ENCODE measurements around the gene CD244.
"Not testable (repeated sequence)": the region's sequence is repeated elsewhere in the genome, so short reads cannot be mapped to it uniquely, and the experiment has no call there.

The CD244 gene

GRCh38 chr1:160862203-160863060 lies at the start of gene CD244:
Gene CD244, minus strand, starts transcription at chr1:160862887. Its CDS starts 210 bp downstream, at chr1:160862677.
- DNase-seq (ENCODE audit: low spot score), result no peak

GRCh38 chr1:160911925-160912324 lies 49.2 kb upstream of the CD244 start:
- no peak for DNase-seq (ENCODE audit: low spot score)

- no peak for DNase-seq (ENCODE audit: low spot score)
Measured at GRCh38 chr1:160911441-160911840, 48.8 kb upstream of the CD244 start.

GRCh38 chr1:160910170-160910750 lies 47.6 kb upstream of the CD244 start:
- DNase-seq (ENCODE audit: low spot score), result no peak

GRCh38 chr1:160907976-160908375 lies 45.3 kb upstream of the CD244 start:
- DNase-seq (ENCODE audit: low spot score), result no peak

GRCh38 chr1:160905617-160905989 lies 42.9 kb upstream of the CD244 start:
- DNase-seq (ENCODE audit: low spot score), result no peak

- DNase-seq (ENCODE audit: low spot score), result no peak
Measured at GRCh38 chr1:160904783-160905616, 42.3 kb upstream of the CD244 start.

GRCh38 chr1:160902251-160902650 lies 39.6 kb upstream of the CD244 start:
- DNase-seq (ENCODE audit: low spot score), result not testable (repeated sequence)

GRCh38 chr1:160901768-160902167 lies 39.1 kb upstream of the CD244 start:
- no peak for DNase-seq (ENCODE audit: low spot score)

GRCh38 chr1:160900683-160901082 lies 38.0 kb upstream of the CD244 start:
- not testable (repeated sequence) for DNase-seq (ENCODE audit: low spot score)

- not testable (repeated sequence) for DNase-seq (ENCODE audit: low spot score)
Measured at GRCh38 chr1:160894368-160895135, 31.9 kb upstream of the CD244 start.

- DNase-seq (ENCODE audit: low spot score), result no peak
Measured at GRCh38 chr1:160891474-160891873, 28.8 kb upstream of the CD244 start.

- DNase-seq (ENCODE audit: low spot score), result no peak
Measured at GRCh38 chr1:160888926-160889325, 26.2 kb upstream of the CD244 start.

- no peak for DNase-seq (ENCODE audit: low spot score)
Measured at GRCh38 chr1:160887071-160887470, 24.4 kb upstream of the CD244 start.

- DNase-seq (ENCODE audit: low spot score), result no peak
Measured at GRCh38 chr1:160885042-160885441, 22.4 kb upstream of the CD244 start, which contains the start of gene ITLN1. Gene ITLN1, minus strand, starts transcription at chr1:160885180. Its CDS starts 303 bp downstream, at chr1:160884877.

GRCh38 chr1:160884579-160884978 lies 21.9 kb upstream of the CD244 start:
- DNase-seq (ENCODE audit: low spot score), result peak; percentile 43

GRCh38 chr1:160883581-160884513 lies 21.2 kb upstream of the CD244 start:
- no peak for DNase-seq (ENCODE audit: low spot score)

GRCh38 chr1:160882582-160882981 lies 19.9 kb upstream of the CD244 start:
- DNase-seq (ENCODE audit: low spot score), result no peak

- DNase-seq (ENCODE audit: low spot score), result not testable (repeated sequence)
Measured at GRCh38 chr1:160881264-160881663, 18.6 kb upstream of the CD244 start.

GRCh38 chr1:160880216-160880615 lies 17.5 kb upstream of the CD244 start:
- DNase-seq (ENCODE audit: low spot score), result no peak

- DNase-seq (ENCODE audit: low spot score), result no peak
Measured at GRCh38 chr1:160879056-160879455, 16.4 kb upstream of the CD244 start.
